DND-41 (cell line): ENCODE results near the gene CORO6.

Experiments
- ATAC-seq: fragments of 200-7000 bp; cut with Tn5 transposase; 3 replicates; pipeline ENCODE4 v1.9.1; 2021; ENCODE audit warnings: low read depth; ENCODE audit not compliant: insufficient read depth
- DNase-seq: peaks from one replicate; pipeline ENCODE4 v3.0.0-alpha.2; 2020
- H2AFZ ChIP-seq: 2 replicates; pipeline ENCODE4 v1.6.0; 2012; ENCODE audit warnings: low read depth, low read length
- H3K27ac ChIP-seq: 2 replicates; pipeline ENCODE4 v1.5.1; 2012; ENCODE audit warnings: low read length, inconsistent platforms
- H3K27me3 ChIP-seq: fragments of 200-600 bp; sonication (generic); 2 replicates; pipeline ENCODE4 v1.6.0; 2012; ENCODE audit warnings: low read length, mild to moderate bottlenecking, inconsistent platforms; ENCODE audit not compliant: insufficient read depth, poor library complexity
- H3K36me3 ChIP-seq: 2 replicates; pipeline ENCODE4 v1.5.1; 2012; ENCODE audit warnings: low read length, inconsistent platforms; ENCODE audit not compliant: insufficient read depth
- H3K4me1 ChIP-seq: 2 replicates; pipeline ENCODE4 v1.5.1; 2012; ENCODE audit warnings: mild to moderate bottlenecking, low read length; ENCODE audit not compliant: insufficient read depth
- H3K4me2 ChIP-seq: 2 replicates; pipeline ENCODE4 v1.6.0; 2012; ENCODE audit warnings: mild to moderate bottlenecking, moderate library complexity, low read length, inconsistent platforms; ENCODE audit not compliant: insufficient read depth
- H3K4me3 ChIP-seq, 2 experiments: fragments of 200-600 bp in 1 of 2; shearing (Covaris generic) in 1 of 2; 2 replicates each; pipeline ENCODE4 v1.5.1; 2012 to 2016; ENCODE audit warnings: inconsistent platforms in 2 of 2, low read length in 2 of 2, mild to moderate bottlenecking in 2 of 2, low read depth in 1 of 2, moderate library complexity in 1 of 2
- H3K79me2 ChIP-seq: 2 replicates; pipeline ENCODE4 v1.6.0; 2012; ENCODE audit warnings: low read length, inconsistent platforms; ENCODE audit not compliant: insufficient read depth
- H3K9ac ChIP-seq: 2 replicates; pipeline ENCODE4 v1.6.0; 2012; ENCODE audit warnings: low read depth, mild to moderate bottlenecking, inconsistent platforms, low read length, moderate library complexity
- H3K9me3 ChIP-seq: 2 replicates; pipeline ENCODE4 v1.5.1; 2012; ENCODE audit warnings: low read length, moderate library complexity, mild to moderate bottlenecking, inconsistent platforms; ENCODE audit not compliant: insufficient read depth, severe bottlenecking
- H4K20me1 ChIP-seq: 2 replicates; pipeline ENCODE4 v1.6.0; 2012; ENCODE audit warnings: low read length; ENCODE audit not compliant: insufficient read depth
- EZH2 ChIP-seq: IDR thresholded peaks from 3 replicates; pipeline ENCODE4 v1.6.1; 2012; ENCODE audit warnings: borderline replicate concordance, low read depth, mild to moderate bottlenecking, moderate library complexity, low read length, inconsistent platforms; ENCODE audit not compliant: severe bottlenecking
- TF ChIP-seq, protein P1 (sequence below): IDR thresholded peaks from 2 replicates; pipeline ENCODE4 v1.5.1; 2012; ENCODE audit warnings: borderline replicate concordance, low read length, moderate library complexity, mild to moderate bottlenecking; ENCODE audit not compliant: poor library complexity, severe bottlenecking; ENCODE audit errors: extremely low read depth

CORO6 gene

DNA sequence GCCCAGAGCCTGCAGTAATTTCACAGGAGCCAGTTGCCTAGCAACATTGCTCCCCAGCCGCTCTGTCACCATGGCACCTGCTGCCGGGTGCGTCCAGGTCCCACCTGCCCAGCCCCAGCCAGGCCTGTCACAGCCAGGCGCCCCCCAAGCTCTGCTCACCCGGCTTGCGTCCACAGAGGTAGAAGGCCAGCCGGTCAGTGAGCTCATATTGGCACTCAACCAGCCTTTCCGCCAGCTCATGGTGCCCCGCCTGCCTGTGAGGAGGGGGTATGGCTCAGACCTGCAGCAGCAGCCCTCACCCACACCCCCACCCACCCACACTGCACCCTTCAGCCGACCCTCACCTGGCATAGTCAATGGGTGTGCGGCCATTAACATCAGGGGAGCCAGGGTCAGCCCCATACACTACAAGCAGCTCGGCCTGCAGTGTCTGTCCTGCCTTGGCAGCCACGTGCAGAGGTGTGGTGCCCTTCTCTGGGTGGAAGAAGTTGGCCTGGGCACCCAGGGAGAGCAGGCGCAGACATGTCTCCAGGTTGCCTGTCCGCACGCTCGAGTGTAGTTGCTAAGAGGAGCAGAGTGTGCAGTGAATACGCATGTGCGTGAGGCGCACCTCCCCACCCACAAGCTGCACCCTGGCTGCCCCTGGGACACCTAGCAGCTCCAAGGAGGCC is 41.0 kb downstream of the CORO6 start:
- Histone ChIP-seq H3K4me2 (no peak overlapping the region), H3K9me3 (no peaks in the 10 kb centered on the region), H3K9ac (no peak overlapping the region), H3K36me3 (peaks cover 71% of the 10 kb centered on the region), H3K4me3 (no peak overlapping the region), H3K27ac (no peak overlapping the region), H2AFZ (no peak overlapping the region), H3K79me2 (peaks cover 48% of the 10 kb centered on the region), H3K27me3 (no peaks in the 10 kb centered on the region), H4K20me1 (peaks cover 73% of the 10 kb centered on the region), H3K4me1 (peaks cover 10% of the 10 kb centered on the region)
- TF ChIP-seq EZH2, result no peak
- DNase-seq (no peak), ATAC-seq (no peak)

DNA sequence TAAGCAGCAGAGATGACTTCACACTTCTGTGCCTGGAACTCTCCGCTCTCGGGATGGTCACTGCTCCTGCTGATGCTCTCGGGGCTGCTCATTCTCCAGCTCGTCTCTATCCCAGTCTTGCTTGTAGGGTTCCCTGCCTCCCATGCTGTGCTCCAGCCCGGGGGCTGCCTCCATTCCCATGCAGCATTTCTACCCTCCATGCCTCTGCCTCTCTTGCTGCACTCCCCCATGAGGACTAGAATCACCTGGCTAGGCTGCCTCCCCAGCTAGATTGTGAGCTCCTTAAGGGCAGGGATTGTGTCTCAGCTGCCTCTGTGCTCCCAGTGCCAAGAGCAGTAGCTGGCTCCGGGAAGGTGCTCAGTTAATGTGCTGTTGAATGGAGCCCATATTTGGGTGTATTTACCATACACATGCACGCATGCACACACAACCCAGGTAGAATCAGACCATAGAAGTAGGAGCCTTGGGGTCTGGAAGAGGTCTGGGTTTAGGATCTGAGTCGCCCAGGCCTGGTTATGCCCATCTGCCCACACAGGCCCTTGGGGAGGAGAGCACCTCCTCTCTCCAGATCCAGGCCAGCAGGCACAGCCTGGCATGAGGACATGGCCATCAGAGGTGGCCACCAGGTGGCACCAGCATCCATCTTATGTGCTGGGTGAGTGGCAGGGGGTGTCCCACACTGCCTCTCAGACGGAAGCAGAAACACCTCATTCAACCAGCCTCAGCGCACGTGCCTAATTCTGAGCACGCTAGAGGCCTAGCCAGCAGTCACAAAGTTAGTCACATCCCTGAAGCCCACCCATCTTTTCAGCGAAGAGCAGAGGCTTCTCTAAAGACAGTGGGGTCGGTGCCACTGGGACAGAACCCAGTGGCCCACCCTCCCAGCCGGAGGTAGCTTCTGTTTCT is 42.6 kb downstream of the CORO6 start:
- Histone ChIP-seq H3K9ac (no peak overlapping the region), H2AFZ (no peak overlapping the region), H3K4me1 (peaks cover under 1% of the 10 kb centered on the region), H3K4me2 (no peak overlapping the region), H3K36me3 (peaks cover 87% of the 10 kb centered on the region), H3K27me3 (no peaks in the 10 kb centered on the region), H3K4me3 (no peak overlapping the region), H4K20me1 (peaks cover 73% of the 10 kb centered on the region), H3K79me2 (peaks cover 32% of the 10 kb centered on the region), H3K9me3 (no peaks in the 10 kb centered on the region), H3K27ac (no peak overlapping the region)
- no peak for TF ChIP-seq EZH2
- TF ChIP-seq, protein P1, sequence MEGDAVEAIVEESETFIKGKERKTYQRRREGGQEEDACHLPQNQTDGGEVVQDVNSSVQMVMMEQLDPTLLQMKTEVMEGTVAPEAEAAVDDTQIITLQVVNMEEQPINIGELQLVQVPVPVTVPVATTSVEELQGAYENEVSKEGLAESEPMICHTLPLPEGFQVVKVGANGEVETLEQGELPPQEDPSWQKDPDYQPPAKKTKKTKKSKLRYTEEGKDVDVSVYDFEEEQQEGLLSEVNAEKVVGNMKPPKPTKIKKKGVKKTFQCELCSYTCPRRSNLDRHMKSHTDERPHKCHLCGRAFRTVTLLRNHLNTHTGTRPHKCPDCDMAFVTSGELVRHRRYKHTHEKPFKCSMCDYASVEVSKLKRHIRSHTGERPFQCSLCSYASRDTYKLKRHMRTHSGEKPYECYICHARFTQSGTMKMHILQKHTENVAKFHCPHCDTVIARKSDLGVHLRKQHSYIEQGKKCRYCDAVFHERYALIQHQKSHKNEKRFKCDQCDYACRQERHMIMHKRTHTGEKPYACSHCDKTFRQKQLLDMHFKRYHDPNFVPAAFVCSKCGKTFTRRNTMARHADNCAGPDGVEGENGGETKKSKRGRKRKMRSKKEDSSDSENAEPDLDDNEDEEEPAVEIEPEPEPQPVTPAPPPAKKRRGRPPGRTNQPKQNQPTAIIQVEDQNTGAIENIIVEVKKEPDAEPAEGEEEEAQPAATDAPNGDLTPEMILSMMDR, result peak; percentile 95
- ATAC-seq (peak; percentile 97), DNase-seq (peak; percentile 85)

DNA sequence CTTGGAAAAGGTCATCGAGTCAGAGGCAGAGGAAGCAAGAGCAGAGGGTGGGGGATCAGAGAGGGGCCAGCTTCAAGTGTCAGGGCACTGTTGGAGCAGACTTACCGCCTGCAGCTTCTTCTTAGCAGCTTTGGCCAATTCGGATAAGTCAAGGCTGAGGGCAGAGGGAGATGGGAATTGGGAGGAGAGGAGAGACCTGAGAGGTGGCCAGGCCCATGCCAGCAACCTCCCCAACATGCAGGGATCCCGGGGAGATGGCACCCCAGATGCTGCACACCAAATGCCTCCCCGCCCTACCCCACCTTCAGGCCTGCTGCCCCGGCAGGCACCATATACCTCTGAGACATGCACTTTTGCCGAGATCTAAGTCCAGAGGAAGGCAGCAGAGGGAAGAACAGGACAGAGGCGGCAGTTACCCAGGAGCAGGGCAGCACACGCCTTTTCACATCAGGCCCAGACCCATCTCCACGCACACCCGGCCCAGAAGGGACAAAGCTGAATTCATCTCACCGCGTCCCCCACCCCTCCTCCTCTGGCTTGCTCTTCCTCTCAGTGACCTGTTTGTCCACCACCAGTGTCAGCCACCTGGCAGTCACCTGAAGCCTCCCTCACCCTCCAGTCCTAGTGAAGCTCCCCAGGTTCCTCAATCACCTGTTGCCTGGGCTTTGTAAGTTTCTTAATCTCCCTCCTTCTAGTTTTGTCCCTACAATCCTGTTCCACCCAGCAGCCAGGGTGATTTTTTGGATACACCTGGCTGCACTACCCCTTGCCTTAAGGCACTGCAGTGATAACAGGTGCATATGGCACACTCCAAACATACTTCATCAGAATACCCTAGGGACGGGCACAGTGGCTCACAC is 43.9 kb downstream of the CORO6 start:
- H4K20me1 ChIP-seq, result peaks cover 70% of the 10 kb centered on the region

More for the DNA sequence above, 43.9 kb downstream of the CORO6 start:
- DNase-seq, result no peak
- H3K27ac ChIP-seq, result no peak overlapping the region
- no peak overlapping the region for H2AFZ ChIP-seq
- H3K4me1 ChIP-seq, result no peaks in the 10 kb centered on the region
- TF ChIP-seq, protein P1, result no peak
- TF ChIP-seq EZH2, result no peak
- H3K9ac ChIP-seq, result no peak overlapping the region
- ATAC-seq, result no peak
- H3K79me2 ChIP-seq, result peaks cover 19% of the 10 kb centered on the region
- no peaks in the 10 kb centered on the region for H3K9me3 ChIP-seq
- H3K27me3 ChIP-seq, result no peaks in the 10 kb centered on the region
- H3K4me3 ChIP-seq, result no peak overlapping the region
- H3K36me3 ChIP-seq, result peaks cover 96% of the 10 kb centered on the region
- no peak overlapping the region for H3K4me2 ChIP-seq
